ENCODE data around the gene CHSY3.

- no peak for TF ChIP-seq EZH2 (IDR thresholded peaks at IDR 0.05; ENCODE audit: insufficient read depth, poor library complexity, severe bottlenecking)
- no peak for TF ChIP-seq EZH2phosphoT487 (IDR thresholded peaks at IDR 0.05; ENCODE audit: insufficient read depth, low read depth)
These were observed 263.9 kb downstream of the CHSY3 start for GRCh38 chr5:130168211-130168610.
